CD14-positive monocyte (primary cell): ENCODE data around the gene FTL. TPM values are rescaled to one million over a fixed set of nuclear protein-coding genes. Genes with fewer than 3 reads are reported as not detected.
A peak's percentile ranks its signal among the peaks of the same experiment; 100 is the strongest.

Experiments used
- DNase-seq, 3 donors: peaks; one replicate each; pipeline ENCODE4 v3.0.0-alpha.2; 2011 to 2022
- H2AFZ ChIP-seq: 2 replicates; pipeline ENCODE4 v1.6.0; 2012; ENCODE audit warnings: mild to moderate bottlenecking, low read depth, low read length, inconsistent platforms; ENCODE audit not compliant: insufficient read depth, poor library complexity, severe bottlenecking
- H3K27ac ChIP-seq, 2 donors: 1 replicate in 1 of 2; 2 replicates in 1 of 2; pipeline ENCODE4 v1.5.1; 2012 to 2013; ENCODE audit warnings: low read length in 2 of 2, control low read depth in 1 of 2, inconsistent platforms in 1 of 2, low read depth in 1 of 2, mild to moderate bottlenecking in 1 of 2
- H3K27me3 ChIP-seq, 2 donors: one replicate each; pipeline versions ENCODE4 v1.6.0 to v1.6.1; 2011 to 2013; ENCODE audit warnings: low read length in 2 of 2; ENCODE audit not compliant: control insufficient read depth in 2 of 2, insufficient read depth in 2 of 2
- H3K36me3 ChIP-seq, 2 donors: replicated peaks in 1 of 2; 1 replicate in 1 of 2; 2 replicates in 1 of 2; pipeline versions ENCODE4 v1.5.1 to v1.6.1; 2012 to 2013; ENCODE audit warnings: low read length in 2 of 2, control low read depth in 1 of 2, inconsistent platforms in 1 of 2, mild to moderate bottlenecking in 1 of 2; ENCODE audit not compliant: insufficient read depth in 2 of 2, control insufficient read depth in 1 of 2
- H3K4me1 ChIP-seq, 2 donors: 1 replicate in 1 of 2; 2 replicates in 1 of 2; pipeline versions ENCODE4 v1.5.1 to v1.6.1; 2012 to 2013; ENCODE audit warnings: low read length in 2 of 2, control low read depth in 1 of 2, inconsistent platforms in 1 of 2, mild to moderate bottlenecking in 1 of 2, moderate library complexity in 1 of 2; ENCODE audit not compliant: insufficient read depth in 2 of 2, control insufficient read depth in 1 of 2
- H3K4me2 ChIP-seq: replicated peaks from 2 replicates; pipeline ENCODE3; 2012; ENCODE audit warnings: low read length, moderate library complexity, mild to moderate bottlenecking; ENCODE audit not compliant: poor library complexity, severe bottlenecking; ENCODE audit errors: extremely low read depth
- H3K4me3 ChIP-seq, 3 experiments: fragments of 200-600 bp in 1 of 3; sonication (generic) in 1 of 3; replicated peaks in 1 of 3; 1 replicate in 2 of 3; 2 replicates in 1 of 3; pipeline ENCODE4 v1.5.1; 2011 to 2013; ENCODE audit warnings: low read length in 3 of 3, mild to moderate bottlenecking in 3 of 3, control low read depth in 2 of 3, low read depth in 2 of 3, inconsistent platforms in 1 of 3, moderate library complexity in 1 of 3
- H3K79me2 ChIP-seq: 2 replicates; pipeline ENCODE4 v1.6.0; 2012; ENCODE audit warnings: mild to moderate bottlenecking, control low read depth, inconsistent platforms, low read length, moderate library complexity; ENCODE audit not compliant: insufficient read depth
- H3K9ac ChIP-seq: 2 replicates; pipeline ENCODE4 v1.6.0; 2017; ENCODE audit warnings: low read length, mild to moderate bottlenecking; ENCODE audit not compliant: insufficient read depth, poor library complexity, severe bottlenecking
- H3K9me3 ChIP-seq, 2 donors: replicated peaks in 1 of 2; 1 replicate in 1 of 2; 2 replicates in 1 of 2; pipeline versions ENCODE4 v1.5.1 to v1.6.1; 2012 to 2013; ENCODE audit warnings: low read length in 2 of 2, control low read depth in 1 of 2; ENCODE audit not compliant: control insufficient read depth in 1 of 2, insufficient read depth in 1 of 2
- H4K20me1 ChIP-seq: 2 replicates; pipeline ENCODE4 v1.6.0; 2012; ENCODE audit warnings: mild to moderate bottlenecking, low read length, control low read depth, moderate library complexity; ENCODE audit not compliant: insufficient read depth
- H3K27ac Mint-ChIP-seq, 7 donors: one replicate each; pipeline ENCODE4 v1.8.0; 2020; ENCODE audit warnings: mild to moderate bottlenecking in 7 of 7, mixed read lengths in 7 of 7, moderate library complexity in 6 of 7, inconsistent platforms in 2 of 7
- H3K27me3 Mint-ChIP-seq, 3 donors: one replicate each; pipeline ENCODE4 v1.8.0; 2021 to 2022; ENCODE audit warnings: low read depth in 3 of 3, mild to moderate bottlenecking in 3 of 3, mixed read lengths in 3 of 3, moderate library complexity in 3 of 3, inconsistent platforms in 1 of 3
- H3K36me3 Mint-ChIP-seq, 2 donors: one replicate each; pipeline ENCODE4 v1.8.0; 2020; ENCODE audit warnings: mixed read lengths in 2 of 2, inconsistent platforms in 1 of 2, mild to moderate bottlenecking in 1 of 2
- H3K4me1 Mint-ChIP-seq: one replicate; pipeline ENCODE4 v1.8.0; 2020; ENCODE audit warnings: mild to moderate bottlenecking, mixed read lengths
- H3K4me3 Mint-ChIP-seq, 2 donors: one replicate each; pipeline ENCODE4 v1.8.0; 2020; ENCODE audit warnings: mild to moderate bottlenecking in 2 of 2, mixed read lengths in 2 of 2, moderate library complexity in 1 of 2
- H3K9me3 Mint-ChIP-seq, 7 donors: one replicate each; pipeline ENCODE4 v1.8.0; 2020 to 2022; ENCODE audit warnings: mixed read lengths in 7 of 7, mild to moderate bottlenecking in 6 of 7, moderate library complexity in 6 of 7, inconsistent platforms in 2 of 7
- CTCF ChIP-seq: fragments of 200-600 bp; IDR thresholded peaks from one replicate; pipeline ENCODE4 v1.8.0; 2022; ENCODE audit warnings: antibody characterized with exemption, mild to moderate bottlenecking
- WGBS: methylation state at CpG from one replicate; pipeline ENCODE4 v1.1.5; 2013; ENCODE audit warnings: missing lambda C conversion rate; ENCODE audit not compliant: insufficient coverage; 5-methylcytosine and 5-hydroxymethylcytosine counted together
- intact Hi-C, 2 donors: fragments of 100-400 bp; cut with micrococcal nuclease; formaldehyde crosslinking; loops; one replicate each; pipeline versions ENCODE4 v1.15.0 to v1.15.1; 2023
- polyA plus RNA-seq, 3 donors: library from polyadenylated mRNA; depleted of rRNA in 1 of 3; unstranded in 2 of 3; stranded (reverse) in 1 of 3; fragments of 300-500 nt in 2 of 3; fragments of >200 nt in 1 of 3; fragmentation: Illumina TruSeq in 2 of 3; gene quantifications; 1 replicate in 2 of 3; 2 replicates in 1 of 3; pipeline ENCODE4 v1.2.3, GENCODE V29; 2012 to 2021

FTL gene
- polyA plus RNA-seq, 3 donors = 4,468 to 26,681 (median 23,650) TPM

- H3K9ac ChIP-seq = no peak overlapping the region
- H4K20me1 ChIP-seq = peaks cover 15% of the 10 kb centered on the region
- H3K4me2 ChIP-seq = peak overlapping the region; percentile 96
- intact Hi-C loops = loop anchor here in 1 of 2 donors (10.0 kb wide), 1 partner anchor 327 kb away; the partner anchor contains the start of gene DBP
- 88% methylated on average over 3 of the region's 12 CpGs for WGBS
- Mint-ChIP-seq H3K27ac (peak overlapping the region; percentile 92 to 99 (median 95)), H3K27me3 (peaks cover 0 to 12% (median 0%) of the 10 kb centered on the region in 3 donors), H3K4me1 (peaks cover 64% of the 10 kb centered on the region), H3K4me3 (peak overlapping the region; percentile 74 to 99), H3K36me3 (peaks cover 30 to 40% of the 10 kb centered on the region in 2 donors), H3K9me3 (peaks cover 0 to 10% (median 0%) of the 10 kb centered on the region in 7 donors)
- no peak for DNase-seq
- H3K9me3 ChIP-seq = no peaks in the 10 kb centered on the region
- H3K79me2 ChIP-seq = peaks cover 67% of the 10 kb centered on the region
- no peak for TF ChIP-seq CTCF
- peak overlapping the region in 1 of 3 experiments; percentile 99 for H3K4me3 ChIP-seq
- peaks cover 67 to 76% of the 10 kb centered on the region in 2 donors for H3K4me1 ChIP-seq
- H3K27me3 ChIP-seq = no peaks in the 10 kb centered on the region
- peaks cover 9 to 25% of the 10 kb centered on the region in 2 donors for H3K36me3 ChIP-seq
- no peak overlapping the region for H2AFZ ChIP-seq
- H3K27ac ChIP-seq = peak overlapping the region; percentile 88 to 96
Observed at GRCh38 chr19:48961673-48962028, 3.5 kb upstream of the FTL start.

- 26% methylated on average over 17 of the region's 22 CpGs for WGBS
- peak overlapping the region; percentile 96 for H3K4me2 ChIP-seq
- peak overlapping the region; percentile 92 to 99 (median 95) for H3K27ac Mint-ChIP-seq
- H3K4me3 Mint-ChIP-seq = peak overlapping the region; percentile 74 to 99
- H3K4me1 ChIP-seq = peaks cover 73 to 82% of the 10 kb centered on the region in 2 donors
- DNase-seq = peak; percentile 76 to 87 (median 82)
- H2AFZ ChIP-seq = peak overlapping the region; percentile 33
- peak overlapping the region; percentile 42 to 99 (median 45) for H3K4me3 ChIP-seq
- H3K27me3 Mint-ChIP-seq = peaks cover 0 to 12% (median 0%) of the 10 kb centered on the region in 3 donors
- H3K27me3 ChIP-seq = no peaks in the 10 kb centered on the region
- peaks cover 21% of the 10 kb centered on the region for H4K20me1 ChIP-seq
- H3K9me3 ChIP-seq = no peaks in the 10 kb centered on the region
- TF ChIP-seq CTCF = no peak
- peak overlapping the region; percentile 88 to 96 for H3K27ac ChIP-seq
- H3K9ac ChIP-seq = peak overlapping the region; percentile 69
- H3K36me3 Mint-ChIP-seq = peaks cover 28 to 37% of the 10 kb centered on the region in 2 donors
- H3K4me1 Mint-ChIP-seq = peaks cover 67% of the 10 kb centered on the region
- peaks cover 9 to 25% of the 10 kb centered on the region in 2 donors for H3K36me3 ChIP-seq
- H3K79me2 ChIP-seq = peaks cover 68% of the 10 kb centered on the region
- intact Hi-C loops = loop anchor here in 1 of 2 donors (10.0 kb wide), 1 partner anchor 327 kb away; the partner anchor contains the start of gene DBP
- peaks cover 0 to 10% (median 0%) of the 10 kb centered on the region in 7 donors for H3K9me3 Mint-ChIP-seq
Observed at GRCh38 chr19:48962029-48962848, 2.9 kb upstream of the FTL start.
